NCI-H82 treated with DMSO at 0.1 percent for 48 hours (cell line): ENCODE results near the gene PPP1R12C.
"Not testable (repeated sequence)": the region's sequence is repeated elsewhere in the genome, so short reads cannot be mapped to it uniquely, and the experiment has no call there.

ENCODE experiments used
- DNase-seq: peaks from one replicate; lab custom pipeline; 2025; ENCODE audit not compliant: unreplicated experiment; lab: John Stamatoyannopoulos, UW

PPP1R12C gene

DNA sequence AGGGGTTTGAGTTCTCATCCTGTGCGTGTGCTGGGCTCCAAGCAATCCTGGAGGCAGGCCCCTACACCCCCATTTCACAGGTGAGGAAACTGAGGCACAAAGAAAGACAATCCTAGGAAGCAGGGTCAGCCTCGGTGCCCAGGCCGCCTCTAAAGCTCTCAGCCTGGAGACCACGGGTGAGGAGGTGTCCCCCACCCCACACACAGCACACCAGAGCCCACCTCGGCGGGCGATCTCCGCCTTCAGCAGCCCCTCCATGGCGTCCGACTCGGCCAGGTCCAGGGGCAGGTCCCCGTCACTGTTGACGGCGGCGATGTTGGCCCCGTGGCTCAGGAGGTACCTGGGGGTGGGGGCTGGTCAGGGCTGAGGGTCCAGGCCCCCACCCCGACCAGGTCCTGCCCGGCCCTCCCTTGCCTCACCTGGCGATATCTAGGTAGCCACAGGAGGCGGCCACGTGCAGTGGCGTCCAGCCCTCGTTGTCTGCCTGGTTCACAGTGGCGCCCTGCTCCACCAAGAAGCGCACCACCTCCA lies 5.1 kb downstream of the PPP1R12C start:
- no peak for DNase-seq

DNA sequence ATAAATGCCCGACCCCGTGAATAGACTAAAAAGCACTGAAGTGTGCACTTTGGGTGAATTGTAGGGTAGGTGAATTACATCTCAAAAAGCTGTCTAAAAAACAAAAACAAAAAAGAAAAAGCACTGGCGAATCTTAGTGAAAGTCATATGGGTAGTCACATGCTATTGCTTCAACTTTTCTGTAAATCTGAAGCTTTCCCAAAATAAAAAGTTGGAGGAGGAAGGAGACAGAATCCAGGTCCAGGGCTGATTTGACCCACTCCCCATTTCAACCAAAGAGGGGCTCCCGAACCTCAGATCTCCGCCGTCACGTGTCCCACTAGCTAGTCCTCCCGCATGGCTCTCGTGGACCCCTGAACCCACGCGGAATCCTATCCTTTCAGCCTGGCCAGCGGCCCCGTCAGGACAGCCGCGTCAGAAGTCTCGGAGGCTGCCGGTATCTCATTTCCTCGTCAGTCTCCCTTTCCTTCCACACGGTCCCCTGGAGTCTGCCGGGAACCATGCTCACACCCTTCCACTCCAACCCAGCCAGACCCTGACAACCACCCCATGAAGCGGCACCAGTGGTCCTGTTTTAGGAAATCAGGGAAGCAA lies 6.1 kb downstream of the PPP1R12C start:
- DNase-seq = no peak

DNA sequence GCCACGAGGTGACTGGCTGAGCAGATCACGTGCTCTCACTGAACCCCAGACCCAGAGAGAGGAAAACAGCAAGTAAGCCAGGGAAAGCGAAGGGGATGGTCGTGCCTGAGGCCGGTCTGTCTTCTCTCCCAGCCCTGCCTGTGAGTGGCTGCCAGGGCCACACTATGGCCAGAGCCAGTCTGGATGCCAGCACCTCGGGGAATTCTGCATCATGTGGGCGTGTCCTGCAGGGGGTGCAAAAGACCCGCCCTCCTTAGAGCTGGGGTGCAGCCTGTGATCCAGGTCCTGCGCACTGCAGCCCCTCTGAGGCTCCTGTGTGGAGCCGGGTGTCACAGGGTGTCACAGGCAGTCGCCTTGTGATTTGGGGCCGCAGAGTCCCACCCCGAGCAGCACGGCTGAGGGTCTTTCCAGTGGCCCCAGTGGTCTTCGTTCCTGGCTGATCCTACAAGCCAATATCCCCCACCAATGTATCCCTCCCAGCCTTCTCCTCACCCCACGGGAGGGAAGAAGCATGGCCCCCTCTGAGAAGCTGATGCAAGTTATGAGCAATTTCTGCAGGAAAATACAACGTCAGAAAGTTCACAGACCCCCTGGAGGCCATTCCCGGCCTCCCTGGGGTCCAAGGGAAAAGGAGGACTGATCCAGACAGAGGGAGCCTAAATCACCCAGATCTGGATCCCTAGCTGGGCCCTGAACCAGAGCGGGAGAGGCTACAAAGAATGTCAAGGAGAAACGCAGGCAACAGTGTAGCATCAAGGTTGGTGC lies 7.7 kb downstream of the PPP1R12C start:
- no peak for DNase-seq

DNA sequence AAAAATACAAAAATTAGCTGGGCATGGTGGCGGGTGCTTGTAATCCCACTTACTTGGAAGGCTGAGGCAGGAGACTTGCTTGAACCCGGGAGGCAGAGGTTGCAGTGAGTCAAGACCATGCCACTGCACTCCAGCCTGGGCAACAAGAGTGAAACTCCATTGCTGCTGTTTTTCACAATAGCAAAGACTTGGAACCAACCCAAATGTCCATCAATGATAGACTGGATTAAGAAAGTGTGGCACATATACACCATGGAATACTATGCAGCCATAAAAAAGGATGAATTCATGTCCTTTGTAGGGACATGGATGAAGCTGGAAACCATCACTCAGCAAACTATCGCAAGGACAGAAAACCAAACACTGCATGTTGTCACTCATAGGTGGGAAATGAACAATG lies 10.2 kb downstream of the PPP1R12C start:
- not testable (repeated sequence) for DNase-seq

DNA sequence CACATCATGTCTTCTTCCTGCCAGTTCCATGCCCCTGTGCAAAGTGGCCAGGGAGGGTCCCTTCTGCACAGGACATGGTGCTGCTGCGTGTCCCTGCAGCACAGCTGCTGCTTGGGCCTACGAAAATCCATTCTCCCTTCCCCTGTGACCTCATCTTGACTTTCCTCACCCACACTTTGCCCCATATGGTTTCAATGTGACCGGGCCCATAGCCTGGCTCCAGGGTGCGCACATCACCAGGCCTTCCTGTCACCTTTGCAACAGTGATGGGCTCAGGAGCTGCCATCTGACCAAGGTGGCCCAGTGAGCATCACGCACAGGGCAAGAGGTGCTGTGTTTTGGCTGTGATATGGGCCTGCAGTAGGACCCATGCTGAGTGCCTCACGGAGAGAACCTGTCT lies 10.8 kb downstream of the PPP1R12C start:
- DNase-seq = no peak

DNA sequence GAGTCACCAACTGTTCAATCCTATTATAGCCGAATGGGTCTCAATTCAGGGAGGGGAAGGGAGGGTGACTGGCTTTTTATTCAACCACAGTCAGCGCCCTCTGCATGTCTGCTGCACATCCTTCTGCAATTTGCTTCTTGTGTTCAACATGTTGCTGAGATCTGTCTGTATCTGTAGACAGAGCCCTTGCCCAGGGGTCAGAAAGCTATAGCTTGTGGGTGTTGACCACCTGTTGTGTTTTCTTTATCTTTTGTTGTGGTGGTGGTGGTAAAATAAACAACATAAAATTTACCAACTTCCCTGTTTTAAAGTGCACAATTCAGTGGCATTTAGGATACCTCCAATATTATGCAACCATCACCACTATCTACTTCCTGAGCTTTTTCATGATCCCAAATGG lies 12.2 kb downstream of the PPP1R12C start:
- peak; percentile 22 for DNase-seq

DNA sequence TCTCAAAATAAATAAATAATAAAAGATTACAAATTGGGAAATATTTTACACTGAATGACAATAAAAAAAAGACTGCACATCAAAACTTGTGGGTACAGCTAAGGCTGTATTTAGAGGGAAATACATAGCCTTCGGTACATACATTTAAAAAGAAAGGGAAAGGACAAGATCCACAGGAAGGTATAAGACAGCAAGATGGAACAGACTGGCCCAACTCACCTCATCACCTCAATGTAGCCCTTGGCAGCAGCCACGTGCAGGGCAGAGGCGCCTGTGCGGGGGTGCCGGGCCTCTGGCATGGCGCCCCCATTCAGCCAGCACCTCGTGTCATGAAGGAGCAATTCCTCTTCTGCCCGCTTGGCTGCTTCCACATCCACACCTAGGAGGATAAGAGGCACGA lies 14.2 kb downstream of the PPP1R12C start:
- no peak for DNase-seq

DNA sequence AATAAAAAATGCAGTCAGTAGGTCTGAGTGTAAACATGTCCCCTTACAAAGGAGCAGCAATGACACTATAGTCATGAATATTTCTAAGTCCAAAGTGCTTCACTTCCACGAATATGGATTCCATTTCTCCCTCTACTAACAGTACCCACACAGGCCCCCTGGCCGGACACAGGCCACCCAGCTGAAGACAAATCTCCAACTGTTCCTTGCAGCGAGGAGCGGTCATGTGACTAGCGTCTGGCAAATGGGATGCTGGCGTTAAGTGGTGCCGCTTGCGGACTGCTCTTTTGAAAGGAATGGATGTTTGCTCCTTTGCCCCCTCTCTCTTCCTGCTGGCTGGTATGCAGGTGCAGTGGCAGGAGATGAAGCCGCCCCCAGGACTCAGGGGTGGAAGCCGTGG lies 16.2 kb downstream of the PPP1R12C start:
- DNase-seq = no peak

DNA sequence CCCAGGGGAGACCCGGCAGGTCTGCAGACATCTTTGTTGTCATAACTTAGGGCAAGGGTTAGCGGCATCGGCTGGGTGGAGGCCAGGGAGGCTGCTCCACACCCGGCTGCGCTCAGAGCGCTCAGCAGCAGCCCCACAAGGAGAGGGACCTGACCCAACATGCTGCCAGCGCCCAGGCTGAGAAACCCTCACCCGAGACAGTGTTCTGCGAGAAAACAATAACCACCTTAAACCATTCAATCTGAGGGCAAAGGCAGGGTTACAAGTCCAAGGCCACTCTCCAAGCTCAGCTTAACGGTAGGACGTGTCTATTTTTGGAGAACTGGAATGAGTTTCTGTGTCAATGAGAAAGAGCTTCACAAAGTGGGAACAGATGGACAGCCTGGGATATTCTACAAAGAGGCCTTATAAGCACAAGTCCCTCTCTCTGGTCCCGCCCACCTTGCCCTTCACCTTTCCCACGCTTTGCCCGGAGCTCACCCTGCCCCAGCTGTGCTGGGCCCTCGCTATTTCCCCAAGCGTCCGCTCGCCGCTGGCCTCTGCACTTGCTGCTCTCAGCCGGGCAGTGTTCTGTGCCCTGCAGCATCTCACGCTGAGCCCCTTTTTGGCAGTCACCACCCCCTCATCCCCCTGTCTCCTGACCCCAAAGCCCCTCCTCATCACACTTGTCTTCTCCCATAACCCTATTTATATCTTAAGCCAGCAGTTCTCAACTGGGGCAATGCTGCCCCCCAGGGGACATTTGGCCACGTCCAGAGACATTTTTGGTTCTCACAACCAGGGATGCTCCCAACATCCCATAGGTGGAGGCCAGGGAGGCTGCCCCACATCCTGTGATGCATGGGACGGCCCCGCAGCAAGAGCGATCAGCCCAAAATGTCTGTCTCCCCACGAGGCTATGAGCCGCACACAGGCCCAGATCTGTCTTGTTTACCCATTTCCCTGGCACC lies 17.6 kb downstream of the PPP1R12C start:
- no peak for DNase-seq

DNA sequence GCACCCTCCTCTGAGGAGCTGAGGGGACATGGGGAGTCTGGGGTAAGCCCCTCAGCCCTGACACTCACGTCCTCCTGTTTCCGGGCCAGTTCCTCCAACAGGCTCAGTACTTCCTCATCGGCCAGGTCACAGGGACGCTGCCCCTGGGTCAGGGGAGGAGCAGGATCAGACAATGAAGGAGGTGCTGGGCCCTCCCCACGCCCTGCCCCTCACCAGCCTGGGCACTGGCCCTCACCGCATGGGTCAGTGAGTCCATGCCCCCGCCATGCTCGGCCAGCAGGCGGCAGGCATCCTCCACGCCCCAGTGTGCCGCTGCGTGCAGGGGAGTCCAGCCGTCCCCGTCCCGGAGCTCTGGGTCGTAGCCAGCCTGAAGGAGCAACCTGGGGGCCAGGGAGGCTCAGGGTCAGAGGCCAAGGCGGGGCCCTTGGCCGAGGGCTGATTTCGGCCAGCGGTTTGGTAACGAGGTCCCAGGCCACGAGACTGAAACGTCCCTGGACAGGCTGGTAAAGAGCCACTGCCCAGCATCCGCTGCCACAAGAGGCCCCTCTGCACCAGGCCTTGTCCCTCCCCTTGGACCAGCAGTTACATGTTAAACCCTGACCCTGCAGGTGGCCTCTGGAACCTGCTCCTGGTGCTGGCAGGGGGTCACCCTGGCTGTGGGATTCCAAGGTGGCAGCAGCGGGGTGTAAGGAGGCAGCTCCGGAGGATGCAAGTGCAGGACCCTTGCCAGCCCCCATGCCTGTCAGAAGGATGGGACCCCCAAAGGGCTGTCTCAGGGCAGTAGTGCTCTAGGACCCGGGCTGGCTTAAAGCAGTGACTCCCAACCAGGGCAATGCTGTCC lies 18.5 kb downstream of the PPP1R12C start:
- no peak for DNase-seq

DNA sequence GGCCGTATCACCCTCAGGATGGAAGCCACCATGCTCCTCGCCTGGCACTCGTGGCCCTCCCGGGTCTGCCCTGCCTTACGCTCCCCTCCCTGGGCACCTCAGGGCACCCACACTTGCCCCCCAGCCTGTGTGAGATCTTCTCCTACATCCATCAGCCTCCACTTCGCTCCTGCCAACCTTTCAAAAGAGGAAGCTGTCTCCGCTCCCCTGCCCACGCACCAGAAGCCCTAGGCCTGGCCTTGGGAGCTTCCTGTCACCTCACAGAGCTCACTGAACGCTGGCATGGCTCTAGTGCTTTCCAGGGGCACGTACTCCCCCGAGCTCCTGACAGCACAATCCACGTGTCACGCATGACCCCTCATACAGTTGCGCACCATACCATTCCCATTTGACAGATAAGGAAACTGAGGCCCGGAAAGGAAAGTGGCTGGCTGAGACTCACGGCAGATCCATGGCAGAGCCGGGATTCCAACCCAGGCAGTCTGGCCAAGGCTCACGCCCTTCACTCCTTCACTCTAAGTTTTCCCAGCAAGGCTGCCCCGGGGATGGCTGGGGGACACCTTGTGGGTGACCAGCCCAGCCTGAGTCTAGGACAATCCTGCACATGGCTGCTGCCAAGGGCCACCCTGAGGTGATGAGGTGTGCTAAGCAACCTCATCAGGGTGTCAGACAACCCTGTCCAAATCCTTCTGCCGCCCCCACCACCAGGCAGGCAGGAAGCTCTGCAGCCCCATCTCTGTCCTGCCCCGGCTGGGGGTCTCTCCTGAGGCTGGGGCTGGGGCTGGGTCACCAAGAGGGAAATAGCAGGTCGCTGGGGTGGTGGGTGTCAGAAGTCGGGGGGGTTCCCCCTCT lies 19.3 kb downstream of the PPP1R12C start:
- no peak for DNase-seq

DNA sequence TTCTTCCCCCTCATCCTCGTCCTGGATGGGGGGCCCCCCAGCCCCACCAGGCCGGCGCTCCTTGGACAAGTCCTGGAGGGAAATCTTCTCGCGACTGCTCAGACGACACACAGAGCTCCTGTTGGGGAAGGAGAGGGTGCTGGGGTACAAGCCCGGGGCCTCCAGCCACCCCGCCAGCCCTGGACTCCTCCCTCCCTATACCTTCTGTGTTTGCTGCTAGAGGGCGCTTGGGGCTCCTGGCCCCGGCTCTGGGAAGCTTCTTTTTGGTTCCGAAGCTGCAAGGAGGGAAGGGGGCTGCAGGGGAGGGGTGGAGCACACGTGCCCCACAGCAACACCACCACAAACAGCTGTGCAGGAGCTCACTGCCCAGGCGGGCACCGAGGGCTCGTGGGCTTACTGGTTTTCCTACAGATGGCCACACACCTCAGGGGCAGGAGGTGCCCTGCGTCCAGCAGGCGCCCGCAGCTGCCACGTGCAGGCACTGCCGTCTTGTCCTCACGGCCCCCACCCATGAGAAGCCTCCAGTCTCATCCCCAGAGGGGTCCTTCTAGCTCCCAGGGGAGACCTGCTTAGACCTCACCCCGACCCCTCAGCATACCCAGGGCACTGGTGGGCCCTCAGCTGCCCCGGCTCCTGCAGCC lies 21.3 kb downstream of the PPP1R12C start:
- DNase-seq = no peak

DNA sequence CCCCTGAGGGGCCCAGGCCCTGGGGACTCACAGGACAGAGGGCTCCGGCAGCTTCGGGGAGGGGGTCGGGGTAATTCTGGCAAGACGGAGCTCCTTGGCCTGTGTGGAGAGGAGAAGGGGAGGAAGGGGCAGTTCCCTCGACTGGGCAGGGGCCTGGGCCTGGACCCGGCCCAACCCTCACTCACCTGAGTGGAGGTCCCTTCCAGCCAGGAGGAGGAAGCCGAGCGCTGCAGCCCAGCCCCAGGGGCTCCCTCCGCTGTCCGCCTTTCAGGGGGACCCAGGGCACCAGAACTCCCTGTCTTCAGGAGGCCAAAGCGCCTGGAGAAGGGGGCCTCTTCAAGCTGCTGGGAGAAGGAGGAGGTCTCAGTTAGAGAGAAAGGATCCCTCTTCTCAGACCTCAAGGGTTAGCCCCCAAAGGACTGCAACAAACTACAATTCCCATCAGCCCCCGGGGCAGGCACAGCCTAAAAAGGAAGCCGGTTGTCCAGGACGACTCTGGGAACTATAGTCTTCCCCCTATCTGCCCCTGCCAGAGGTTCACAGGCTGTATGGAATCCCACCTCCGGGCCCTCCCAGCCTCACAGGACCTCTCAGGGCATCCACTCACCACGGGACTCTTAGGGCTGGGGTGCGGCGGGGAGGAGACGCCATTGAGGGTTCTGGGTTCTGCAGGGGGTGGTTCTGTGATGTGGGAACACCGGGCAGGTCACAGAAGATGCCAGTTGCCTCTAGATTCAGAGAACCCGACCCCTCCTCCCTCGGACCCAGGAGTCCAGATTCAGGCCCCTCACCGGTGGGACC lies 22.0 kb downstream of the PPP1R12C start:
- no peak for DNase-seq

DNA sequence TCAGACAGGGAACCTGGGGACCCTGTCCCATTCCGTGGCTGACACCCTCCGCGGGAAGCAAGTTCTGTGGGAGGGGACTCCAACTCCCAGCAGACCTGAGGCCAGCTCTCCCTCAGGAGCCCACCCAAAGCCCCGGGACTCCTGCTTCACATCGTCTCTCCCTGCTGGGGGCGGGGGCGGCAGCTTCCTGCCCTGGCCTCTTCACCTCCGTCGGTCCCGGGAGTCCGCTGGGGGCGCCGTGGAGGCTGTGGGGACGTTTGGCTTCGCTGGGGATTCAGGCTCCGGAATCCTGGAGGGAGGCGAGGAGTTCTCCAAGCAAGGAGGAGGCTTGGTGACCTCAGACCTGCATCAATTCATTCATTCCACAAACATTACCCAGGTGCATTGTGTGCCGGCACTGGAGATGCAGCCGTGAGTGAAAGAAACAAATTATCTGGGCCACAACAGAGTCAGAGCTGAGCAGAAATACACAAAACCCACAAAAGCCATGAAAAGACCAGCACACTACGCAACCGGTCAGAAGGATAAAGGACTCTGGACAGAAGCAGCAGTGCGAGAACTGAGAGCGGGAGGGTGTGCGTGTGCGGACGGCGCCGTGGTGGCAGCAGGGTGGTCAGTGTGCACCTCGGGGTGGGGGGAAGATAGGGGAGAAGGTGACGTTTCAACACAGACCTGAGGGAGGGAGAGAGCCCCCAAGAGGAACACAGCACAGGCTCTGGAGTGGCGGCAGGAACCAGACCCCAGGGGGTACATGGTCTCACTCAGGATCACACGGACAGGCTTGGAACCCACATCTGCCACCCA lies 22.8 kb downstream of the PPP1R12C start:
- DNase-seq = no peak

DNA sequence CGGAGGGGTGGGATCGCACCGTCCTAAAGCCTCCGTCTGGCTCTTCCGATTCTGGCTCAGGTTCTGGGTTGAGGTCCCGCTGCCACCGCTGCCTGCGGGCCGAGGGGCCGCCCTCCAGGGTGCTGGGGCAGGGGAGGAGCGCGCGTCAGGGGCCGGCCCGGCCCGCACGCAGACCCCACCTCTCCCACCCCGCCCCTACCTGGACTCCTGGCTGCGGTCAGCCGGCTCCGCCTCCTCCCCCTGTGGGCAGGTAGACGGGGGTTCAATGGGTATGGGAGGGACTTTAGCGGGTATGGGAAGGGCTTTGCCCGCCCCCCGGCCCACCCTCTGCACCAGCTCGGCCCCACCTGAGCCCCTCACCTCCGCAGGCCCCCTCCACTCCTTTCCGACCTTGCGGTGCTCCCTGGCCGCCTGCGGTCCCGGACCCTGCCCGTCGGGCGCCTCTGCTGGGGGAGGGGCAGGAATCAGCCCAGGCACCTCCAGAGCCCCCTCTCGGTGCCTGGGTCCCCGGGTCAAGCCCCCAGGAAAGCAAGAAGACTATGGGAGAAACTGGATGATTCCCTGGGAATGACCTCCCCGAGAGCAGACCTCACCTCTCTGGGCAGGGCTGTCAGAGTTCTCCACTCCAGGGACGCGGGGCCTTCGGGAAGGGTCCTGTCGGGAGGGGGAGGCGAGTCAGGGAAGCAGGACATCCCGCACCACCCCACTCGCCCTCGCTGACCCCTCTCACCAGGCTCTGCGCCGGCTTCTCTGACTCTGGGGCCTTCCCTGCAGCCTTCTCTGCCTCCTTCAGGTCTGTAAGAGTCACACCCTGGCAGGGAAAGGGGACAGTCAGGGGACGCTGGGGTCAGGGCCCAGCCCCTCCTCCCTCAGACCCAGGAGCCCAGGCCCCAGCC lies 24.8 kb downstream of the PPP1R12C start:
- no peak for DNase-seq

DNA sequence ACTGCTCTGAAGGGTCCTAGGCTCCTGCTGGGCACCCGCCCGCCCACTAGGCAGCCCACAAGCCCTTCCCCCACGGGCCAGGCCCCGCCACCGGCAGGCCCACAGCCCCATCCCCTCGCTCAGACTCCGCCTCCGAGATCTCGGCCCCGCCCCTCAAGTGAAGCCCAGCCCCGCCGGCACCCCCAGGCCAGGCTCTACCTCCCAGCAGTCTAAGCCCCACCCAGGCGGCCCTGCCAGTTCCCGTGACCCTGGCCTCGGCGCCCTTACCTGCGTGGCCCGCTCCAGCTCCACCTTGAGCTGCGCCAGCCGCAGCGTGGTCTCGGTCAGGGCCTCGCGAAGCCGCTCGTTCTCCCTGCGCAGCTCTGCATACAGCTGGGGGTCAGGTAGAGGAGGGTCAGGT lies 25.5 kb downstream of the PPP1R12C start:
- DNase-seq = no peak
